Measurements from ENCODE around the gene ACBD6.
A peak's percentile ranks its signal among the peaks of the same experiment; 100 is the strongest.
"Not testable (repeated sequence)": the region's sequence is repeated elsewhere in the genome, so short reads cannot be mapped to it uniquely, and the experiment has no call there.

The ACBD6 gene, protein sequence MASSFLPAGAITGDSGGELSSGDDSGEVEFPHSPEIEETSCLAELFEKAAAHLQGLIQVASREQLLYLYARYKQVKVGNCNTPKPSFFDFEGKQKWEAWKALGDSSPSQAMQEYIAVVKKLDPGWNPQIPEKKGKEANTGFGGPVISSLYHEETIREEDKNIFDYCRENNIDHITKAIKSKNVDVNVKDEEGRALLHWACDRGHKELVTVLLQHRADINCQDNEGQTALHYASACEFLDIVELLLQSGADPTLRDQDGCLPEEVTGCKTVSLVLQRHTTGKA

DNA sequence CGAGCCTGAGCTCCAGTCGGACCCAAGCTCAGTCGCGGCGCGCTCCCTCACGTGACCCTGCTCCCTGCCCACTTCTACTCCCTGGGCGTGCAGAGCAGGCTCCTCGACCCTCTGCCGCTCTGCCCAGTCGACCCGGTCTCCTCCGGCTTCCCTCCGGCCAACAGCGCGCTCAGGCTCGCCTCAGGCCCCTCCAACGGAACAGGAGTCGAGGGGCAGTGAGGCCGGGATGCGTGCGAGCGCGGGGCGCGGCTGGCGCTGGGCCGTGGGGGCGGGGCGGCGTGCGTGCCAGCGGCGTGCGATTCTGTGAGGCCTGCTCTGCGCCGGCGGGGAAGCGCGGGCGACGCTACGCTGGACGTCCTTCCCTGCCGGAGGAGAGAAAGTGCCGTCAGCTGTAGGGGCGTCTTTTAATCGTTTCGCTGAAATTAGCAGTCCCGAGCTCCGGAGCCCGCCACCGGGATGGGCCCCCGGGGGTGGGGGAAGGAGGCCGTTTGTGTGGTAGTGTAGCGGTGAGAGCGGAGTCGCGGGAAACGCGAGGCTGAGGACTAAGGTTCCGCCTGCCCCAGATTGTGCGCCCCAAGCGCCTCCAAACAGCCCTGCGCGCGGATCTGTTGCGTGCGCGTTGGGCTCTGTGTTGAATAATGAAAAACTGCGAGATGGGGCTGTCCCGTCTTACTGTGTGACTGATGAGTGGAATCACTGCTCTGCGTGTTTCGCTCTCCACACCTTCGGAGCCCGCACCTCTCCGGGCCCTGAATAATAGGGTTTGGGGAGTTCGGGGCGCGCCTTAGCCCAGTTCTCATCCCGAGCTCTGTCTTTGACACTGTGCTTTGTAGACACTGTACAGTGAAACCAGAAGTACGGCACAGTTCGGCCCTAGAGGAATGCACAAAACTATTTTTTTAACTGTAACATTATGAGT lies at the start of gene ACBD6:
TSS of gene ACBD6 (minus strand) at position 217 of the 919 bp plus-strand sequence. CDS start 311 bp downstream, outside the sequence.
- peak; percentile 55 for DNase-seq (ENCODE audit: low read depth, low spot score)

DNA sequence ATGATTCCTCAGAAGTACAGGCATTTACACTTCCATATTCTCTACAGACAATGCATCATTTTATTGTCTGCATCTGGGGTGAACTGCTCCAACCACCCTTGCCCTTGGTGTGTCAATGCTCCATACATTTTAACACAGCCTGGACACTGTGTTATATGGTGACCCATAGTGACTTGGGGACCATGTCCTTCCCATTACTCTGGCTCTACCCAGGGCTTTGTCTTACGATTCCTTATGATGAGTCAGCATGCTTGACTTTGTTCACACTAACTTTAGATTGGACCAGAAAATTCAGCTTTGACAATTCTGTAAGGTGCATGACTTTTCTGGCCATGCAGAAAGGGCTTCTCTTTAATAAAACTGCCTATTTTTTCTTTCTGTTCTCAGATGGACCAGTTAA lies 49.6 kb upstream of the ACBD6 start:
- DNase-seq (ENCODE audit: low read depth, low spot score): no peak

DNA sequence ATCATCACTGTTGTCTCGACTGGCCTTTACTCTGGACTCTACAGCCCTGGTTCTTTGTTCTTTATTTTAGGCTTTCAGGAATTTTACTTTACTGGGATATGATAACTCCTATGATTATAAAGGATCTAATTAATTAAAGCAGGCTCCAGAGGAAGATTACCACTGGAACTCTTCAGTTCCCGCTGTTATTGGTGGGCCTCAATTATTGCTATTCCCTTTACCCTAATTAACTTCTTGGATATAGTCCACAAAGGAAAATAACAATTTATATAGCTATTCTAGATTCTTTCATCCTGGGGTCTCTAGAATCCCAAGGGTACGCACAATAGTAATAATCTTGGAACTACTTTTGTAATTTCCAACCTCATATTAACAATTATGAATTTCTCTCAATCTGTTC lies 47.9 kb upstream of the ACBD6 start:
- DNase-seq (ENCODE audit: low read depth, low spot score): no peak

DNA sequence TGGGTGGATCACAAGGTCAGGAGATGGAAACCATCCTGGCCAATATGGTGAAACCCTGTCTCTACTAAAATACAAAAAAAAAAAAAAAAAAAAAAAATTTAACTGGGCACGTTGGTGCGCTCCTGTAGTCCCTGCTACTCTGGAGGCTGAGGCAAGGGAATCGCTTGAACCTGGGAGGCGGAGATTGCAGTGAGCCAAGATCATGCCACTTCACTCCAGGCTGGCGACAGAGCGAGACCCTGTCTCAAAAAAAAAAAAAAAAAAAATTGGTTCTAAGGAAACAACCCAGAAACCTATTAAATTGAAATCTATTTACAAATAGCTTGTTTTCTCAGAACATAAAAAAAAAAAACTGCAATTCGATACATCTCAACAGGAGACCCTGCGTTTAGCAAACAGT lies 47.4 kb upstream of the ACBD6 start:
- not testable (repeated sequence) for DNase-seq (ENCODE audit: low read depth, low spot score)

DNA sequence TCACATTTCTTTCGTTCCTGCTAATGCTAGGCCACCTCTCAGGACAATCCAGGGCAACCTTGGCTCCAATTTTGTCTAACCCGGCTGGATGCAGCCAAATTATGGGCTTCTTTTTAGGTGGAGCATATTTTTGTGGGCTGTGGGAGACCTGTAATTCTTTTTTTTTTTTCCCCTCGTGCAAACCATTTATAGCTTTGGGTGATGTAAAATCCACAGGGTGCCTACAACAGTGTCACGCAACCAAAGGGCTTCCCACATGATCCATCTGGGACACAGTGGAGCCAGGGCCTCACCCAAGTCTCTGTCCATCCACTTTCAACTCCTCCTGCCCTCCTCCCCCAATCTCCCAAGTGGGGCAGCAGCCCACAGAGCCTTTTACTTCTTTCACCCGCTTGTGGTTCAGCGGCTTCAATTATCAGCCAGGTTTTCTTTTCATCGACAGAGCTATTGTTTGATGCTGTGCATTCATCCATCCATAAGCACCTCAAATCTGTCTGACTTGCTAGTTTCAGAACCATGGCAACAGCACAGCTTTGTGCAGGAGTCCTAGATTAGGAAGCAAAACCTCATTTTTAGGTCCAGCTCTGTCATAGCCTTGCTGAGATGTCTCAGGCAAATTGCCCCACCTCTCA lies 46.4 kb upstream of the ACBD6 start:
- DNase-seq (ENCODE audit: low read depth, low spot score): no peak

DNA sequence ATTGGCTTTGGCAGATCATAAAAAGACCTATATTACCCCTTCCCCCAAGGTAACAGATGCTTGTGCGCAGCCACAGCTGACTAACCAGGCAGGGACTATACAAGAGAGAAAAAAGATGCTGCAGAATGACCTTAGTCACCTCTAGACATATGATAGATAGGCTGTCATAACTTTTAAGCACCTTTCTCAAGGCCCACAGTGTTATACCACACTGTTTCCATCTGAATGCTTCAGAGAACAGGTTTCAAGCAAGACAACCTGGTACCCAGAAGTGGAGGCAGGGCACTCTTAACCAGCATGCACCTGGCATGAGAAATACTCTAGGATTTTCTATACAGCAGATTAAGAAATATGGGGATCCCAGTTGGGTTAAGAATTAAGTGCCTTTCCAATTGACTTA lies 43.6 kb upstream of the ACBD6 start:
- no peak for DNase-seq (ENCODE audit: low read depth, low spot score)

DNA sequence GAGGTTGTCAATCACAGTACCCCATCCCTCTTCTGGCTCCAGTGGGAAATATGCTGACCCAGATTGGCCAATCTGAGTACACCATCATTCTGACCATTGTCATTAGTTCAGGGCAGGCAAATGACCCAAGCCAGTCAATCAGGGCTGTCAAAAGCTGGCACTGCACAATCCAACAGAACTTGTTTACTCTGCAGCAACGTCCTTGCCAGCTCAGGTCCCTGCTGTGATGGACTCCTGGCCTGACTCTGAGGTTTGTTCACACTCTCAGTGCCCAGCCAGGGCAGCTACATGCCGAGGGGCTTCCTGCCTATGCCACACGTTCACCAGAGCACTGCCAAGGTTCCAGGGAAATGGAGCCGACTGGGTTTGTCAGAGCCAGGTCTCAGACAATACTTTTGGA lies 41.7 kb upstream of the ACBD6 start:
- no peak for DNase-seq (ENCODE audit: low read depth, low spot score)

DNA sequence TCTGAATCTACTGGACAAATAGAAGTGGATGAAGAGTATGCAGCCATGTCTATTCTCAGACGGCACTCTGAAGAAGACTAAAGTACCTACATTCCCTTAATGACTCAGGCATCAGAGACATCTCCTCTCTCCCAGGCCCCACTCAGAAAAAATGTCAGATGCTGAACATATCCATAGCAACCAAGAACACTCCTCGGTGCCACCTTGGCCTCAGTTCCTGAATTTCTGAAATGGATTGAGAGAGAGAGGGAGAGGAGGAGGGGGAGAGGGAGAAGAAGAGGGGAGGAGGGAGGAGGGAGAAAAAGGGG lies 40.4 kb upstream of the ACBD6 start:
- no peak for DNase-seq (ENCODE audit: low read depth, low spot score)

DNA sequence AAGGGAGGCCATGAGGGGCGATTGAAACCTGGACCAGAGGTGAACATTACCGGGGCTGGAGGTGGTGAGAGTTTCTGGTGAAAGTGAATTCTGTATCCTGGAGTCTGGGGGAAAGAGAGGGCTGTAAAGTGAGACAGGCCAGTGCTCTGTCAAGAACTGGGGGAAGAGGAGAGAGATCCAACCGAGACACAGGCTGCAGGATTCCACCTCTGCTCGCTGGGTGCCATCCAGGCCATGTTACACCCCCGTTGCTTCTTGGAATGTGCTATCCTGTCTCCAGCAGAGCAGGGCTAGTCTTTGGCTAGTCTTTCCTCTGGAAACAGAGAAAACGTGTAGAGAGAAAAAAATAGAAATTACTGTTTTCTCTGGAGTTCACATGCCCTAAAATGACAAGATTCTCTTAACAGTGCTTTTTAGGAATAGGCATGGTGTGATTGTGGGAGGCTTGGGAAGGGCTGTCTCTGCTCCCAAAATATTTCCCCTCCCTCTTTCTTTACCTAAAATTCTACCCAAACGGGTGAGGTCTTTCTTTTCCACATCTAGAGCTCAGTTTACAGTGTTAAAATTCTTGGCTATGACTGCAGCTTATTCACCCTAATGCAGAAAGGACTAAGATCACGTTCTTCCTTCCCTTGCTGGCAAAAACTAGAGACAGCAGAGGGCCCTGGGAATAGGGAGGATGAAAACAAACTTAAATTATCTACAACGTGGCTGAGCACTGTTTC lies 39.9 kb upstream of the ACBD6 start:
- no peak for DNase-seq (ENCODE audit: low read depth, low spot score)

DNA sequence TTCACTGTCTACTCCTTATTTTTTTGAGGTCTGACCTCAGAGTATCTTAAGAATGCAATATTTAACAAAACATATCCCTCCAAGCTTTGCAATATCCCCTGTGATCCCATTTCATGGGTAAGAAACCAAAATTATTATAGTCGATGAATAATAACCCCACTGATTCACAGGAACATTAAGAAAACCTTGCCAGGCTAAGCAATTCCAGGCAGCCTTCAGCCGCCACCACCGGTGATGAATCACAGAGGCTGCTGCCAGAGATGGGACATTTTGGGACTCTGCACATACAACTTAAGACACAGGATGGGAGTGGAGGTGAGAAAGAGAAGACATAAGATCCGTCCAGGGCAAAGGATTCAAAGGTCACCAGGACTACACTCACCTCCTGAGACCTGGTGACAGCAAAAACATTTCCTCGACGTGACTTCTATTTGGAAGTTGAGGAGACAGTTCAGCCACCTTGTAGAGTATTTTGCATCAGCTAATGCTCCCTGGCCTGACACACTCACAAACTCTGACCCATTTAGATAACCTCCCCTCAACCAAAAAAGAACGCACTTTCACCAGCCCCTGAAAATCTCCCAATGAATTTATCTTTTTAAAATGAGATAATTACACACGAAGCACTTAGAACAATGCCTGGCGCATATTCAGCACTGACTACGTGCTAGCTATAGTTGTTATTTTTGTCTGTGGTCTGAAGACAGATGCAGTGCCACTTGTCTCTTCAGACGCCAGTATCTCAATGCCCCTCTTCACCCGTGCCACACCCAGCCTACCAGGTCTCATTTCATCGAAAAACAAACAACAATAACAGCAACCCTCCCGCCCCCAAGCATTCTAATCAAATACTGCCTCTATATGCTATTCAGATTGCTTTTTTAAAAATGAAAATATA lies 38.6 kb upstream of the ACBD6 start:
- no peak for DNase-seq (ENCODE audit: low read depth, low spot score)

DNA sequence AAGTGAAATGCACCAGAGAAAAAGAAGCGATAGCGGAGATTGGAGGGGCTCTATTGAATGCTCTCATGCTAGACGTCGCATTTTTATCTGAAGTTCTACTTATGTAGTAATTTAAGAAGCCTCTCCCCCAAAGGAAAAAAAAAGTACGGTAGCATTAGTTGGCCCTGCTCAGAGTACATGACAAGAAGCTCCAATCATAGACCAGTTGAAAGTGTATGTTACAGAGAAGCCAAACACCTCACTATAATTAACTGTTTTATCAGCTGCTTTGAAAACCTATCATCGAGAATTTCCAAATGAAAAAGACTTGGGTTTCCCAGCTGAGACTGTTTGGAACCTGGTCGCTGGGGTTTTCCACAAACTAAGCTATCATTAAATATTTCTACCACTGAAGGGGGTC lies 36.8 kb upstream of the ACBD6 start:
- no peak for DNase-seq (ENCODE audit: low read depth, low spot score)

DNA sequence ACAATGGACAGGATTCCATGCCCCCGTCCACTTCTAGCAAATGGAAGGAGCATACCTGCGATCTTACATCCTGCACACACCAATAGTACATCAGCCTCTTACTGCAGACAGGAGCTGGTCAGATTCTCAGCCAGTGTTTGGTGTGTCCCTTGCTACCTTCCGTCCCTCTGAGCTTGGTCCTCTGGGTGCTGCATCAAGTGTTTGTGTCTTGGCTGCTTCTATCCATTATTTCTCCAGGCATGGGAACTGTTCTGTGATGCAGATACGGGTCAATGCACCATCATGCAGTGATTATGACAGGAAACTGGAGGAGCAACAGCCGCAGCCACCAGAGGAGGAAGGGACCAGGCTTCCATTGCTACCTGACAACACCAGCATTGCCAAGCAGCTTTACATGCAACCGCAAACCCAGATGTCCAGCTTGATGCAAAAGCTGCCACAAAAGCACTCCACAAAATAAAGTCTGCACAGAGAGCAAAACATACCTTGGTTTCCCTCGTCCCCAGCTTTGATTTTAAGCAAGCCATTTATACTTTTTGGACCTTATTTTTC lies 34.5 kb upstream of the ACBD6 start:
- DNase-seq (ENCODE audit: low read depth, low spot score): no peak

DNA sequence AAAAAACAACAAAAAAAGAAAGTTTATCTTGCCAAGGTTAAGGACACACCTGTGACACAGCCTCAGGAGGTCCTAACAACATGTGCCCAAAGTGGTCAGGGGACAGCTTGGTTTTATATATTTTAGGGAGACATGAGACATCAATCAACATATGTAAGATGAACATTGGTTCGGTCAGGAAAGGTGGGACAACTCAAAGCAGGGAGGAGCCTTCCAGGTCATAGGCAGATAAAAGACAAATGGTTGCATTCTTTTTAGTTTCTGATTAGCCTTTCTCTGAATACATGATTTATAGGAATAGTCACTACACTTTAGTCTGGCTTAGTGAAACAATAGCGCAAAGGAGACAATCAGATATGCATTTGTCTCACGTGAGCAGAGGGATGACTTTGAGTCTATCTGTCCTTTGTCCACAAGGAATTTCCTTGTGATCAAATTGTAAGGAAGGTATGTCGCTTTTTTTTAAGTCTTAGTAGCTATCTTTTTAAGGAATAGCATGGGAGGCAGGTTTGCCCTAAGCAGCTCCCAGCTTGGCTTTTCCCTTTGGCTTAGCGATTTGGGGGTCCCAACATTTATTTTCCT lies 33.1 kb upstream of the ACBD6 start:
- DNase-seq (ENCODE audit: low read depth, low spot score): no peak

DNA sequence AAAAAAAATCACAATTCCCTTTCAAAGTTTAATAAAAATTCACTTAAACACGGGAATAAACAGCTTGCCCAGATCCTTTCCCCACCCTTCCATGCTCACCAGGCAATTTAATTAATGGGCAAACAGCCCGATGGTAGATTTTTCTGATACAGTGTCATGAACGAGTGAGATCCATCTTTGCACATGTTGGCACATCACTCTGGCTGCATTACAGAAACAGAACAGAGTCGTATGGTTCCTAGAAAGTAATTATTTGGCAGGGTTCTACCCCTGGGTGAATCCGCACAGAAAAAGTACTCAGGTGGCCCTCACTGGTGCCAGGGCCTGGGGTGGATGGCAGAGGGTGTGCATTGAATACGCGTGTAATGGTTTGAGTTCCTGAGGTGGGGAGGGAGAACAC lies 31.8 kb upstream of the ACBD6 start:
- DNase-seq (ENCODE audit: low read depth, low spot score): no peak

DNA sequence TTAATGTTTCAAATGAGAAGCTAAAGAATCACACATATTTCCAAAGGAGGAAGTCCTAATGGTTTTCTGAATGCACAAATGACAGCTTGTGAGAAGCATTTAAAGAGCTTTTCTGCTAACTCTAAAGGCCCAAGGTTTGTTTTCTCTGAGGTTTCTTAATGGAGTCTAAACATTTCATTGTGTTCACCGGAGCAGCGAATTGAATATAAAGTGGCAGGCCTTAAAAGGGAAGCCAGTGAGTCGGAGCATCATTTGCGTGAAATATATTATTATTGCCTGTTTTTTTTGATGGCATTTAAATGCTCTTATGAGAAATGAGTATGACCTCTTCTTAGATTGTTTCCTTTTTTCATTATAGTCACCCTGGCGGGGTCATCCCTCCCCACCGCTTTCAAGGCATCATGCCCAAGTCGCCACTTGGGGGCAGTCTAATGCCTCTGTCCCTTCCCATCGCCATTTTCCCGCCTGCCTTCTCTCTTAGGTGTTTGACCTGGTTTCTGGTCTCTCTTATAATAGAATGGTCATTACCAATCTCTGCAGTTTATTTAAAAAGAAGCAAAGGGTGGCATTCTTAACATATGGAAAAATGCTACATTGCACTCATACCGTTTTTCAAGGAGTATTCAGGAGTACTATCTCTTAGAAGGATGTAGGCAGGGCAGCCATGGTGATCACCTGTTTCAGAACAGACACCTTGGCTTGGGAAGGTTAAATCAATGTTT lies 31.1 kb upstream of the ACBD6 start:
- no peak for DNase-seq (ENCODE audit: low read depth, low spot score)

DNA sequence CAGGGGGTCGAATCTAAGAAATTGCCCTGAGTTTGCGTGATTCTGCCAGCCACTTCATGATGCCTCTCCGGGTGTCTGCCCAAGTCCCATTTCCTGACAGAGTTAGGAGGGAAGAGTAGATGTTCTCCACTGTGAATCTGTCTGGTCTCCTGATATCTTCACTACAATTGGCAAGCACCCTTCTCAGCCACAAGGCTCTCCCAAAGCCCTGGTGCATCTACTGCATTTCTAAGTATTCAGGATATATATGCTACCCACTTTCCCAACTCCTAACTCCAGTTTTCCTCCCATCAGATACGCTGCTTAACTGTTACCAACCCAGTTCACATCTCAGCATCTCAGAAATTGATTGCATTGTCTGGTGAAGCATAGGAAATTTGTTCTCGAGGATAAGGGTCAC lies 30.5 kb upstream of the ACBD6 start:
- DNase-seq (ENCODE audit: low read depth, low spot score): no peak

DNA sequence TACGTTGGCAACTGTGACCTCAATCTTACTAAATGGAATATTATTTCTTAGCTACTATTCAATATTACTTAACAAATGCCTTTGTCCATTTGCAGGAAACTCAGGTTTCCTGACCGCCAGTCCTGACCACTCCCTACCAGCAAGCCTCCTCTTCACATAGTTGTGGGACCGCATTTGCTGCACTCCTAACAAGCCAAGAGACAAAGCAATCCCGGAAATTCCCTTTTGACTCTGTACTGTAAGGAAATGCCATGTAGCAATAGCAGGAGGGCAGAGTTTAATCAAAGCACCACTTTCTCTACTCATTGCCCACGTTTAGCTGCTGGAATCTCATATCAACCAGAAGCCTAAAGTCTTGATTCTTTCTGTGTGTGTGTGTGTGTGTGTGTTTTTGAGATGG lies 28.1 kb upstream of the ACBD6 start:
- DNase-seq (ENCODE audit: low read depth, low spot score): no peak

DNA sequence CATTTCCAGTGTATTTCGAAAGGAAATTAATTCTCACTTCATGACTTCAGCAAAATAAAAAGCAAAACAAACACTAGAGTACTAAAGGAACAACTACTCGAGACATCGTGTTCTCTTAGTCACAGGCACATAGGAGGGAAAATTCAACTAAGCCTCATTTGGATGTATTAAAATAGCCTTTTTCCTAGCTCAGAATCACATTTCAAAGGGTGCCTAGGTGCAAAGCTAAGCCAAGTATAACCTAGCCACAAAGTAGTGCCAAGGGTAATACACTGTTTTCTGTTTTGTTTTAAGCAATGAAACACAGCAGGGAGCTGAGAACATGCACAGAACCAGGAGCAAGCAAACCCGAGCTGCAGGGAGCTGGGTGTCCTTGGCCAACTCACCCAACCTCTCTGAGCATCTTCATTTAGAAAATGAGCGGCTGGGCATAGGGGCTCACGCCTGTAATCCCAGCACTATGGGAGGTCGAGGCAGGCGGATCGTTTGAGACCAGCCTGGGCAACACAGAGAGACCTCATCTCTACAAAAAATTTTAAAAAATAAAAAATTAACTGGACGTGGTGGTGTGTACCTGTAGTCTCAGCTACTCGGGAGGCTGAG lies 26.6 kb upstream of the ACBD6 start:
- peak; percentile 20 for DNase-seq (ENCODE audit: low read depth, low spot score)

DNA sequence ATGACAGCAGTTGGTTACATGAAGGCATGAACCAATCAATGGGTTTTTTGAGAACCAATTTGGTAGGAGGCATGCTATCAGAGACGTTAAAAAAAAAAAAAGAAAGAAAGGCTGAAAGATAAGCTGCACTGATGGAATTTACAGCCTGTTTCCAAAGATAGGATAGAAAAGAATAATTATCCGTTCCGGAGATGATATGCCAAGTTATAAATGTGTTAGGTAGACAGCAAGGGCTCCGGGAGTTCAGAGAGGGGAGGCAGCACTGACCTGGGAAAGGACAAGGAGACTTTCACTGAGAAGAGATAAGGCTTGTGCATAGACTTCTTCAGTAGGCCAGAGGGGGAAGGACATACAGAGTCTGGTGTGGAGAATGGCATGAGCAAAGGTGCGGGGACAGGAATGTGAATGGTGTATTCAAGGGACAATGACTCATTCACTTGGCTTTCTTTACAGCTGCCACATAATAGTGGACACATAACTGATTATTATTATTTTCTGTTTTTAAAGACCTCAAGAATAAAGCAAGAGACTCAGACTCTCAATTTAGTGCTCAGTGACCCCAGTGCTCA lies 24.8 kb upstream of the ACBD6 start:
- no peak for DNase-seq (ENCODE audit: low read depth, low spot score)
